Daoy (cell line): Measurements from ENCODE around the gene PLEKHA4. TPM values are rescaled to one million over a fixed set of nuclear protein-coding genes. Genes with fewer than 3 reads are reported as not detected.

Experiments used
- DNase-seq: peaks from one replicate; pipeline ENCODE4 v3.0.0-alpha.2; 2015; ENCODE audit warnings: low read depth
- total RNA-seq: library from RNA; depleted of rRNA; stranded (reverse); fragments of >200 nt; shearing (Covaris generic); gene quantifications from 2 replicates; pipeline ENCODE4 v1.2.3, GENCODE V29; 2014

Gene PLEKHA4
- total RNA-seq, 1 experiment from 2014 or later, result 4.5 TPM

DNA sequence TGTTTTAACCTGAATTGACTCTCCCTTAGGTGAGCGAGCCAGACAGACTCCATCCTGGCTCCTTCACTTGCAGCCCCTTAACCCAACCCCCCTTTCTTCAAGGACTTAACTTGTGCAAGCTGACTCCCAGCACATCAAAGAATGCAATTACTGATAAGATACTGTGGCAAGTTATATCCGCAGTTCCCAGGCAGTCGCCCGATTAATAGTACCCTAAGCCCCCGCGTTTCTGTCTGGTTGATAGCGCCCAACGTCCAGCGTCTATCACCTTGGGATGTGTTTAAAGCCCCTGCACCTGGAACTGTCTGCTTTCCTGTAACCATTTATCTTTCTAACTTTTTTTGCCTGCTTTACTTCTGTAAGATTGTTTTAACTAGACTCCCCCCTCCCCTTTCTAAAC, 38.3 kb downstream of the PLEKHA4 start:
- DNase-seq, result no peak

DNA sequence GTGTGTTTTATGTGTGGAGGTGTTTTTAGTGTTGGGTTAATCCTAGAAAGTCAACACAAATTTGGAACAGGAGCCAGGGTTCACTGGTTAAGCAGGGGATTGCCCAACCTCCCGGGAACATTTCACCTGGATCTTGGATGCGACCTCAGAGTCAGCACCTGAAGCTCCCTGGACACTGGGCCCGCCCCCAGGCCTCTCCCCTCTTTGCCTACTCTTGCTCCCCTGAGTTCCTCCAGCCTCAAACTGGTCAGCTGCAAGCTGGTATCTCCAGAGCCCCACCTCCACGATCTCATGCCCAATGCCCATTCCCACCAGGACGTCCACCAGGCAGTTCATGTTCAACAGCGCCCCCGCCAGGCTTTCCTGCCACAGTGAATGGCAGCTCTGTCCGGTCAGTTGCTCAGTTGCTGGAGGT, 41.8 kb downstream of the PLEKHA4 start:
- no peak for DNase-seq

DNA sequence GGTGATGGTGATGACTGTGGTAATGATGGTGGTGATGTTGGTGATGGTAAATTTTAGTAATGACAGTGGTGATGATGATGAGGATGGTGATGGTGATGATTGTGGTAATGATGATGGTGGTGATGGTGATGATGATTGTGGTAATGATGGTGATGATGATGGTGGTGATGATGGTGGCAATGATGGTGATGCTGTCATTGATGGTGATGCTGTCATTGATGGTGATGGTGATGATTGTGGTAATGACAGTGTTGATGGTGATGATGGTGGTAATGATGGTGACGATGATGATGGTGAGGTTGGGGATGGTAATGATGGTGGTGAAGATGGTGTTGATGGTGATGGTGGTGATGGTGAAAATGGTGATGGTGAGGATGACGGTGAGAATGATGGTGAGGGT, 45.9 kb downstream of the PLEKHA4 start:
- DNase-seq, result no peak

DNA sequence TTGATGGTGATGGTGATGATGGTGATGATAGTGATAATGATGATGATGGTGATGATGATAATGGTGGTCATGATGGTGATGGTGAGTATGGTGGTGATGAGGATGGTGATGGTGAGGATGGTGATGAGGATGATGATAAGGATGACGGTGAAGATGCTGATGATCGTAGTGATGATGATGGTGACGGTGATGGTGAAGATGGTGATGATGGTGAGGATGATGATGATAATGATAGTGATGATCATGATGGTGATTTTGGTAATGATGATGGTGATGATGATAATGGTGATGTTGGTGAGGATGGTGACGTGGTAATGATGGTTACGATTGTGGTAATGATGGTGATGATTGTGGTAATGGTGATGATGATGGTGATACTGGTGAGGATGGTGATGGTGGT, 46.8 kb downstream of the PLEKHA4 start:
- no peak for DNase-seq

GRCh38 chr19:48819366-48819816, 49.0 kb downstream of the PLEKHA4 start:
- DNase-seq, result peak; percentile 65

DNA sequence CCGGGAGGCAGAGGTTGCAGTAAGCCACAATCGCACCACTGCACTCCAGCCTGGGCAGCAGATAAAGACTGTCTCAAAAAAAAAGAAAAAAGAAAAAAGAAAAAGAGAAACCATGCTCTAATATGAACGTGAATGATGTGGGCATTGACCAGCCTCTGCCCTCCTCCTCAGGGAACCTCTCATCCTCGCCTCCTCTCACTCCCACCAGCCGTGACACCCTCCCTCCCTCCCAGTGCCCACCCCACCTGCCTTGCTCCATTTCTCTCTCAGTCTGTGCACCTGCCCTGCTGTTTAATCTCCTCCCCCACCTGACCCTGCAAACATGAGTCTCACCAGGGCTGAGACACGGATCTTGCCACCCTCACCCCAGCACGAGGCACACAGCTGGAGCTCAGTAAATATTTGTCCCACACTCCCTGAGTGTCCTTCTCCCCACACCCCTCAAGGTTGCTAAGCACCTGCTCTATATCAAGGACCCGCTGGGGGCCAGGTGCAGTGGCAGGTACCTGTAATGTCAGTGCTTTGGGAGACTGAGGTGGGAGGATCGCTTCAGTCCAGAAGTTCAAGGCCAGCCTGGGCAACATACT, 50.1 kb downstream of the PLEKHA4 start:
- no peak for DNase-seq

DNA sequence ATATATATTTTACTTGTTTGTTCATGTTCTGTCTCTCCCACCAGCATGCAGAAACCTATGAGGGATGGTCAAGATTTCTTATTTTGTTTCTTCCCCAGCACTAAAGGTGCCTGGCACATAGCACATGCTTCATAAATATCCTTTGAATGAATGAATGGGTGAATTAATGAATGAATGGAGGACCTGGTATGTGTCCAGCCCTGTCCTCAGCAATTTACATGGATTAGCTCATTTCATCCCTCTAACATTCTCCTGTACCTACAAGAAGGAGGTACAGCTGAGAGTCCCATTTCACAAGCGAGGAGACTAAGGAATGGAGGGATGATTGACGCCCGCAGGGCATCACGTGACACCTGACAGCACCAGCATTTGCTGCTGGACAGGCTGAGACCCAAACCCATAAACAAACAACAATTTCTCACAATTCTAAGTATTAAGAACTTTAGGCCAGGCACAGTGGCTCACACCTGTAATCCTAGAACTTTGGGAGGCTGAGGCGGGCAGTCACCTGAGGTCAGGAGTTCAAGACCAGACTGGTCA, 50.8 kb downstream of the PLEKHA4 start:
- no peak for DNase-seq

- DNase-seq, result peak; percentile 46
Measured at GRCh38 chr19:48815870-48816501, 52.4 kb downstream of the PLEKHA4 start.

GRCh38 chr19:48814895-48815294, 53.5 kb downstream of the PLEKHA4 start:
- no peak for DNase-seq

DNA sequence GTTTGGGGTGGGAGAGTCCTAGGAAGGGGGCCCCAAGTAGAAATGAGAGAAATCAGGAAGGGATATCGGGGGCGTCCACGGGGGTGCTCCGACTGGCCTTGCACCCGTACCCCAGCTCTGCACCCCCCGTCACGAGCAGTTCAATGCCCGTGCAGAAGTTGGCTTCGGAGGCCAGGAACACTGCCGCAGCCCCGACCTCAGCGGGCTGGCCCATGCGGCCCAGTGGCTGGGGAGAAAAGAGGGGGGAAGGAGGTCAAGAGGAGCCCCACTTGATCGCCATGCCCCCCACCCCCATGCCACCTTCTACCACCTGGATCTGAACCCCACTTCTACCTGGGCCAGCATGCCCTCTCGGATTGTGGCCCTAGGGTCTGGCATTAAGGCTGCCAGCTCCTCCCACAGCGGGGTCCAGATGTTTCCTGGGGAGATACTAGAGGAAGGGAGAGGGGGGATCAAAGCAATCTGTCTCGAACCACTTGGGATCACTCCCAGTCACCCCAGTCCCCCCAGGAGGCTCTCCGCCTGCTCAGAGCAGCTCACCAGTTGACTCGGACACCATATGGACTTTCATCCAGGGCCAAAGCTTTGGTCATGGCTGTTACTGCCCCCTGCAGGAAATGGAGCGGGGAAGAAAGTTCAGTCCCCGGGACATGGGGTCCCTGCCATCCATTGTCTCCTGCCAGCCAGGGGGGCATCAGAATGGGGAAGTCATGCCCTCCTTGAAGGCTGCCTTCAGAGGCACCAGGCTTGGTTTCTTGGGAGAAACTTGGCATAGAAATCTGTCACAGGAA, 55.1 kb downstream of the PLEKHA4 start:
- DNase-seq, result no peak

- DNase-seq, result peak; percentile 84
Measured at GRCh38 chr19:48812094-48812929, 56.1 kb downstream of the PLEKHA4 start.

DNA sequence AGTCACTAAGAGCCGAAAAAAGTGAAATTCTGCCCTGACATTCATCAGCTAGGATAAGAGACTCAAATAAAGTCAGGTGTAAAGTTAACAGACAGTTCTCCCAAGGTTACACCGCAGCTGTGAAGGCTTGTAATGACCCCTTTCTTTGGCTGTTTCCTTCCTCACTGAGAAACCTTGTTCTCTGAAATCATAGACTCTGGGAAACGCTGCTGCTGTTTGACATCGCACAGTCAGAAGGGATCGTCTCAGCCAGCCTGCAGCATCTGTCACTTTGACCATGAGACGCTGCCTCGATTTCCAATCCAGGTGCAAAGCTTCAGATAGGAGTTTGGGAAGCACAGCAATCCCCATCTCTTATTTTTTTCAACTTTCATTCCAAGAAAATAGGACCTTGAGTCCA, 58.3 kb downstream of the PLEKHA4 start:
- no peak for DNase-seq

GRCh38 chr19:48807590-48808308, 60.7 kb downstream of the PLEKHA4 start:
- no peak for DNase-seq

- peak; percentile 57 for DNase-seq
Measured at GRCh38 chr19:48806818-48807589, 61.4 kb downstream of the PLEKHA4 start.

- no peak for DNase-seq
Measured at GRCh38 chr19:48806518-48806817, 61.9 kb downstream of the PLEKHA4 start.

- DNase-seq, result no peak
Measured at GRCh38 chr19:48805452-48805851, 63.0 kb downstream of the PLEKHA4 start.

- no peak for DNase-seq
Measured at GRCh38 chr19:48804496-48804895, 63.9 kb downstream of the PLEKHA4 start.

- DNase-seq, result no peak
Measured at GRCh38 chr19:48802623-48803022, 65.8 kb downstream of the PLEKHA4 start.

GRCh38 chr19:48799358-48800300, 68.8 kb downstream of the PLEKHA4 start:
- DNase-seq, result no peak
